NCI-H2171 (cell line): ENCODE data around the gene ZACN.

ENCODE experiments used
- DNase-seq: peaks from one replicate; lab custom pipeline; 2025; lab: John Stamatoyannopoulos, UW

ZACN gene

DNA sequence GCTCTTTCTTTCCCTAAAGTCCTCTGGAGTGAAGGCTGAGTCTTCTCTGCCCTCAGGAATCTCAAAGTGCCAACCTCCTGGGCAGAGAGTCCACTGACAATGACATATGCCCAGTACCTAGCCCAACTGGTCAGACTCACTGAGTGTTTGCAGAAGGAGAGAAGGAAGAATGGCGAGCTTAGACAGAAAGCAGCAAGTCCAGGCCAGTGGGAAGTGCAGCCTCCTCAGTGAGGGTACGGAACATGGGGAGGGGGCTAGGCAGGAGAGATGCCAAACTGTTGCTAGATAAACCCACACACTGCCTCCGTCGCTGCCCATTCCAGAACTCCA is 23.9 kb downstream of the ZACN start:
- no peak for DNase-seq

- DNase-seq, result peak; percentile 88
Observed at GRCh38 chr17:76103274-76104139, 24.5 kb downstream of the ZACN start, which contains the start of gene EXOC7. Gene EXOC7, minus strand, starts transcription at chr17:76103787. Its CDS starts 95 bp downstream, at chr17:76103692.

DNA sequence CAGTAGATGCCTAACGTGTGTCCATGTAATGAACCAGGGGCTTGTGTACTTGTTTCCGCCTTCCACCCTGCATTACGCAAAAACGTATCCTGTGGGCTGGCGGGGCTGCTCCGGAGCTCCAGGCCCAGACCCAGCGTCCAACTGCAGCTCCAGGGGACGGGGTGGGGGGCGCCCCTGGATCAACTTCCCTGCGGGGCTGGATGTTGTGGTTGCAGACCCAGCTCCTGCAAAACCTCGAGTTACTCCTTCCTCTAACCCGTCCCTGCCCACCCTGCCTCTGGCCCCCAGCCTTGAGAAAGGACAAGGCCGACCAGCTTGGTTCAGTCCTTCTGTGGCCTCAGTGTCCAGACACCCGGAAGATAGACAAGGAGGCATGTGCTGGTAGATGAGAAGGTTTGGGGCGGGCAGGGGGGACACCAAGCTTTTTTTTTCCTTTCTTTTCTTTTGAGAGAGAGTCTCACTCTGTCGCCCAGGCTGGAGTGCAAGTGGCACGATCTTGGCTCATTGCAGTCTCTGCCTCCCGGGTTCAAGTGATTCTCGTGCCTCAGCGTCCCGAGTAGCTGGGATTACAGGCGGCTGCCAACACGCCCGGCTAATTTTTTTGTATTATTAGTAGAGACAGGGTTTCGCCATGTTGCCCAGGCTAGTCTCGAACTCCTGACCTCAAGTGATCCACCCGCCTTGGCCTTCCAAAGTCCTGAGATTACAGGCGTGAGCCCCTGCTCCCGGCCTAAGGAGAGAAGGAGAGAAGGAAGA is 25.3 kb downstream of the ZACN start:
- DNase-seq, result no peak

DNA sequence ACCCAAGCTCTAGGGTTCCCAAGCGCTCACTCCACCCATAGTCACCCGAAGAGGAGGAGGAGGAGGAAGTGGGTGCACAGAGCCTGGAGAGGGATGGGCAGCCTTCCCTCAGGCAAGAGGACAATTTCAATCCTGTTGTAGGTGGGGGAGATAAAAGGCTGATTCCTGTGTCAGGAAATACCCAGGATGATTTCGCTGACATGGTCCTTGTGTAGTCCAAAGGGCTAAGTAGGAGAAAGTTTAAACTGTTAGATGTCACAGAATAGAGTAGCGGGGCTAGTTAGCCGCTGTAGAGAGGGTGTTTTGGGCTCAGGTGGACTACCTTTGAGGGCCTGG is 25.9 kb downstream of the ZACN start:
- DNase-seq, result no peak

DNA sequence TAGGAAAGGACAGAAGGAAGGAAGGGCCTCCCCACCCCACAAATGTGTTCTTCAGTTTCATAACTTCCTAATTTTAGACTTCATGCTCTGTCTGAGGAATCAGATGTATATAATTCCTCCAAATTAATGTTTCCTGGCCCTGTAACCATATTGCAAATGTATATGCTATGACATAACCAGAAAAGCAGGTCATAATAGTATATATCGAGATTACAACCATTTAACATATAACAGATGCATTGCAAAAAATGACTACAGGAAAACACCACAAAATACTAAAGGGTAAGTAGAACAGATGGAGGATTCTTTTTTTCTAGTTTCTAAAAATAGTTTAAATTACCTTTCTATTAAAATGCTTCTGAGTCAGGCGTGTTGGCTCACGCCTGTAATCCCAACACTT is 27.7 kb downstream of the ZACN start:
- DNase-seq, result peak; percentile 53

DNA sequence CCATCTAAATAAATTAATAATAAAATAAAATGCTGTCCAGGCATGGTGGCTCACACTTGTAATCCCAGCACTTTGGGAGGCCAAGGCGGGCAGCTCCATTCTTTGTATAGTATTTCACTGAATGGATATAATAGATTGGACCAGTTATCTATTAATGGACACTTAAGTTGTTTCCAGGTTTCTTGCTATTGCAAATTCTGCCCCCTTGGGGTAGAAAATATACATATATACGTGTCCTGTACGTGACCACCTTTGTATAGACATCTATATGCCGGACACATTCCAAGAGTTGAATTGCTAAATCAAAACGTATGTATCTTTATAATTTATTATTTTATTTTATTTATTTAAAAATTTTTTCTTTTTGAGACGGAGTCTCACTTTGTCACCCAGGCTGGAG is 28.5 kb downstream of the ZACN start:
- DNase-seq, result no peak

DNA sequence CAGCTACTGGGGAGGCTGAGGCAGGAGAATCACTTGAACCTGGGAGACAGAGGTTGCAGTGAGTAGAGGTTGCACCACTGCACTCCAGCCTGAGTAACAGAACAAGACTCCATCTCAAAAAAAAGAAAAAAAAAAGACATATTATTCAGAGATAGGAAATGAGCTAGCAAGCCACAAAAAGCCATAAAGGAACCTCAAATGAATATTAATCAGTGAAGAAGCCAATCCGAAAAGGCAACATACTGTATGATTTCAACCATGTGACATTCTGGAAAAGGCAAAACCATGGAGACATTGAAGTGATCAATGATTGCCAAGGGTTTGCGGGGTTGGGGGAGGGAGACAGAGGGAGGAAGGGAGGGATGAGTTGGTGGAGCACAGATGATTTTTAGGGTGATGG is 33.0 kb downstream of the ZACN start:
- no peak for DNase-seq

DNA sequence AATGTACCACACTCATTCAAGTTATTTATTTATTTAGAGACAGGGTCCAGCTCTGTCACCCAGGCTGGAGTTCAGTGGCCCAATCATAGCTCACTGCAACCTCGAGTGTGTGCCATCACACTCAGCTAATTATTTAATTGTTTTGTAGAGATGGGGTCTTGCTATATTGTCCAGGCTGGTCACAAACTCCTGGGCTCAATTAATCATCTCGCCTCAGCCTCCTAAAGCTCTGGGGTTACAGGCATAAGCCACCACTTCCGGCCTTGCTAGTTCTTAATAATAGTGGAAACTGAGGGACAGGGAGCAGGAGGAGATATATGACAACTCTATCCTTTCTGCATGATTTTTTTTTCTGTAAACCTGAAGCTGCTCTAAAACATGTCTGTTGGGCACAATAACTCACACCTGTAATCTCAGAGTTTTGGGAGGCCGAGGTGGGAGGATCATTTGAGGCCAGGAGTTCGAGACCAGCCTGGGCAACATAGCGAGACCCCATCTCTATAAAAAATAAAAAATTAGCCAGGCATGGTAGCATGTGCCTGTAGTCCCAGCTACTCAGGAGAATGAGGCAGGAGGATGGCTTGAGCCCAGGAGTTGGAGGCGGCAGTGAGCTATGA is 36.3 kb downstream of the ZACN start:
- no peak for DNase-seq

DNA sequence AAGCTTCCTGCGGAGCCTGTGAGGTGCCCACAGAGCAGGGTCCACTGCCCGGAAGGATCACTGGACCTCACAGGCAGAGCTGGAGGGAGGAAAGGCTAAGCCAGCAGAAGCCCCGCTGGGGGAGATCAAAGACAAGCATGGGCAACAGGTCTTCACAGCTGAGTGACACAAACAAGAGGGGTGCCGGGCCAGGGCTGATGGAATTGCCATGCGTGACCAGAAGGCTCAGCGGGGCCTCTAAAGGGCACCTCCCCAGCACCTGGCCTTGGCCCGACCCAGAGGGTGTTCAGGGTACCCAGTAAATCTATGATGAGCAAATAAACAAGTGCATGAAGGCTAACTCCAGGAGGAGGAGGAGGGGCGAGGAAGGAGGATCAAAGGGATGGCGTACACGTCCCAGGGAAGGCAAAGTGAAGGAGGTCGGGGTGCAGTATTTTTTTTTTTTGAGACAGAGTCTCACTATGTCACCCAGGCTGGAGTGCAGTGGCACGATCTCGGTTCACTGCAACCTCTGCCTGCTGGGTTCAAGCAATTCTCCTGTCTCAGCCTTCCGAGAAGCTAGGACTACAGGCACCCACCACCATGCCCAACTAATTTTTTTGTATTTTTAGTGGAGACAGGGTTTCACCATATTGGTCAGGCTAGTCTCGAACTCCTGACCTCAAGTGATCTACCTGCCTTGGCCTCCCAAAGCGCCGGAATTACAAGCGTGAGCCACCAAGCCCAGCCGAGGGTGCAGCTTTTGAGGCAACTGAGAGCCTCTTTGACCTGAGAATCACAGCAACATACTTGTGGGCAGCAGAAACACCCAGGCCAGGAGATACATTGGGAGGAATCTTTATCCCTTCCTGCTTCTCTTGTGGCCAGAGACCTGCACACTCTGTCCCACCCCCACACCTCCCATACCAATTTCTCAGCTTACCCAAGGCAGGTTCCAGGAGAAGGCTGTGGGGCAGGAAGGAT is 40.7 kb downstream of the ZACN start:
- no peak for DNase-seq

- DNase-seq, result no peak
Observed at GRCh38 chr17:76120658-76121008, 41.7 kb downstream of the ZACN start.

DNA sequence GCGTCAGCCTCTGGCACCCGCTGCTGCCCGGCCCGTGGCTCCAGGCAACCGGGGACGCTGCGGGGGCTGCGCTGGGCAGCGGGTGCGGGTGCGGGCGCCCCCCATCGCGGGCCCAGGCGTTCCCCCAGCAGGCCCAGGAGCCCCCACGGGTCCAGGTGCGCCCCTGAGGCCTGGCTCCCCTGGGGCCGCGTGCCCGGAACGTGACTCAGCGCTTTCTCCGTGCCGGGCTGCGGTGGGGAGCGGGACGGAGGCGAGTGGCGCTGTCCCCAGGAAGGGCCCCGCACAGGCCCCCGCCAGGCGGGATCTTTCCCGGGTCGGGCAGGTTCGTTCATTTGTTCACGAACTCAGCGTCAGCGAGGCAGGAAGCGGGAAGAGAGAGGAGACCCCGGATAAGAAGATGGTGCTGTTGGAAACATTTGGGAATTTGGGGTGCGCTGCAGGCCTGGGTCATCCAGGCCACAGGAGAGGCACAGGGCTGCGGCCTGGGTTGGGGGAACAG is 43.0 kb downstream of the ZACN start:
- no peak for DNase-seq

GRCh38 chr17:76122431-76123190 is 43.6 kb downstream of the ZACN start:
- DNase-seq, result no peak

DNA sequence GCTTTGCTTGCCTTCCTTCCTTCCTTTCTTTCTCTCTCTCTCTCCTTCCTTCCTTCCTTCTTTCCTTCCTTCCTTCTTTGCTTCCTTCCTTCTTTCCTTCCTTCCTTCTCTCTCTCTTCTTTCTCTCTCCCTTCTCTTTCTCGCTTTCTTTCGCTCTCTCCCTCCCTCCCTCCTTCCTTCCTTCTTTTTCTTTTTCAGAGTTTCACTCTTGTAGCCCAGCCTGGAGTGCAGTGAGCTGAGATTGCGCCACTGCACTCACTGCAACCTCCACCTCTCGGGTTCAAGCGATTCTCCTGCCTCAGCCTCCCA is 44.2 kb downstream of the ZACN start:
- no peak for DNase-seq

GRCh38 chr17:76123749-76124581 is 45.0 kb downstream of the ZACN start:
- no peak for DNase-seq

DNA sequence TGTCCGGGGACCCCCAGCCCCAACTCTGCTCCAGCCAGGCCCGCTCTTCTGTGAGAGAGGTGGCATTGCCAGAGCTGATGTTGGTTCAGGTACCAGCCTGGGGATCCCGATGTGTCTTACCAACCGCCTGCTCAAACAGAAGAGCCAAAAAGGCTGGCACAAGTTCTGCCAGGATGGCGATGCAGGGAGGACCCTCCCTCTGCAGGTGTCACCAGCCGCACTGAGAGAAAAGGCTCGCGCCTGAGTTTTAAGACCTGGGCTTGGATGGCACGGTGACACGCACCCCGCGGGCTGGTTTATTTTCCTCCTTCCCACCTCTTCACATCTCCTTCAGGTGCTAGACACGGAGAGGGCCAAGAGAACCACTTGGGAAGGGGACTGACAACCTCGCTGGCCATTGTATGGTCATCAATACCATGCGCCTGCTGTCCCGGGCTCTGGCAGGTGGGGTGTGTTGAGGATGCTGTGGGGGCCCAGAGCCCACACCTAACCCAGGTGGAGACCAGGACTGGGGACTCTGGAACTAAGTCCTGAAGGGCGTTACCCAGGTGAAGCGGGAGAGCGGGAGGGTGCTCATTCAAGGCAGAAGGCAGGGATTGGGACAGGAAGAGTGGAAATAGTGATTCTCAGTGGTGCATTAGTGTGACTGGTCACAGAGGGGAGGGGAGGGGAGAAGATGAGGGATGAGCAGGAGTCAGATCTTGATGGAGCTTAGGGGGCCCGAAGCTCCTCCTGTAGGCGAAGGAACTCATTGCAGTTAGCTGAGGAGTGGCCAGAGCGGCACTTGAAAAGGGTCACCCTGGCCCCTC is 45.8 kb downstream of the ZACN start:
- DNase-seq, result no peak

GRCh38 chr17:76125391-76125675 is 46.4 kb downstream of the ZACN start:
- DNase-seq, result no peak

GRCh38 chr17:76125922-76126321 is 46.9 kb downstream of the ZACN start:
- DNase-seq, result no peak

- DNase-seq, result no peak
Observed at GRCh38 chr17:76130473-76130872, 51.5 kb downstream of the ZACN start.

DNA sequence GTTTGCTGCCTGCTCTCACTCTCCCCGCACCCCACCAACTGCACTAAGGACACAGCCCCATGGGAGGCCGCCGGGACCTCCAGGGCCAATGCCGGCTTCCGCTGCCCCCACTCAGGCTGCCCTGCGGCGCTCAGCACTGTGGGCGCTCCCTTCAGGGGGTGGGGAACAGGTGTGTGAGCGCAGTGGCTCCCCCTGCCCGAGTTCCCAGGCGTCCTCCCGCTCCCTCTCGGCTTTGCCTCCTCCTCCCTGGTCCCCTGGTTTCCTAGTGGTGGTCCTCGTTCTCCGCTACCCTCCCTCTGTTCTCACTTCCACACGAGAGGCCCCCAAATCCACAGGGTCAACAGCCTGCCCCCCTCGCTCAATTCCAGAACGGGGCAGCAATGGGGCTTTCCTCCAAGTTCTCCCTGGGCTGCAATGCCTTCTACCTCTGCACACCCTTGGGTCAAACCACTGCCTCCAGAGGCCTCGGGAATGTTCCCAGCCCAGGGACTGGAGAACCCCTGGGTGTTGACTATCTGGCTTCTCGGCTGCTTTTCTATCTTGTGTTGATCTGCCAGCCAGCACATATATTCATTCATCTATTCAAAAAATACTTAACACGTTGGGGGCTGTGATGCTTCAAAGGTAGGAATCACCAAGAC is 52.2 kb downstream of the ZACN start:
- DNase-seq, result no peak
